K562 (cell line): ENCODE measurements around the gene APOL4. TPM values are rescaled to one million over a fixed set of nuclear protein-coding genes. Genes with fewer than 3 reads are reported as not detected.

ENCODE experiments used
- ATAC-seq: fragments of 200-7000 bp; cut with Tn5 transposase; 3 replicates; pipeline ENCODE4 v1.9.1; 2020; ENCODE audit warnings: moderate library complexity
- BruUV-seq: library from RNA; stranded (reverse); fragments of 400-500 nt; replicated peaks from 2 replicates; lab custom pipeline; 2021; lab: Mats Ljungman, UMichigan
- CTCF ChIA-PET: fragments of 300-600 bp; formaldehyde crosslinking; extraction: SDS; loops from one replicate; lab custom pipeline; 2021; ENCODE audit warnings: low intra/inter-chr PET ratio; lab: Yijun Ruan, JAX
- POLR2A ChIA-PET: fragments of 300-600, 350-650 bp; sonication (Branson Sonifier 250); formaldehyde crosslinking; extraction: SDS; loops from one replicate; lab custom pipeline; 2021; ENCODE audit warnings: antibody characterized with exemption, inconsistent platforms; lab: Yijun Ruan, JAX
- DNase-seq, 4 experiments: peaks; one replicate each; pipeline versions ENCODE4 v3.0.0 to v3.0.0-alpha.2; 2011 to 2018; ENCODE audit warnings: low spot score in 3 of 4, mixed read lengths in 3 of 4; ENCODE audit errors: extremely low read depth in 1 of 4
- FAIRE-seq: peaks from 2 replicates; lab custom pipeline; 2011; peaks lifted over from hg19 to GRCh38; lab: Jason Lieb, UNC
- H2AFZ ChIP-seq: 2 replicates; pipeline ENCODE4 v1.6.0; 2011; ENCODE audit warnings: low read depth, low read length, control low read depth, inconsistent platforms
- H3K27ac ChIP-seq: fragments of 200-600 bp; 3 replicates; pipeline ENCODE4 v1.8.0; 2011; ENCODE audit warnings: low read depth, mild to moderate bottlenecking, control low read depth, inconsistent platforms, low read length, moderate library complexity, mixed read lengths; ENCODE audit errors: extremely low read depth
- H3K27me3 ChIP-seq, 2 experiments: fragments of 300-600 bp in 1 of 2; 2 replicates in 1 of 2; 3 replicates in 1 of 2; pipeline versions ENCODE4 v1.6.0 to v1.8.0; 2011; ENCODE audit warnings: inconsistent platforms in 2 of 2, low read length in 2 of 2, mild to moderate bottlenecking in 1 of 2, mixed read lengths in 1 of 2, moderate library complexity in 1 of 2; ENCODE audit not compliant: control insufficient read depth in 2 of 2, insufficient read depth in 2 of 2
- H3K36me3 ChIP-seq: fragments of 300-600 bp; 3 replicates; pipeline ENCODE4 v1.8.0; 2011; ENCODE audit warnings: mild to moderate bottlenecking, low read length, inconsistent platforms; ENCODE audit not compliant: control insufficient read depth, insufficient read depth
- H3K4me1 ChIP-seq, 2 experiments: fragments of 200-600 bp in 1 of 2; replicated peaks in 1 of 2; 2 replicates in 1 of 2; 3 replicates in 1 of 2; pipeline versions ENCODE4 v1.5.1 to v1.8.0; 2011; ENCODE audit warnings: inconsistent platforms in 2 of 2, low read length in 2 of 2, mild to moderate bottlenecking in 1 of 2, mixed read lengths in 1 of 2, moderate library complexity in 1 of 2; ENCODE audit not compliant: control insufficient read depth in 2 of 2, insufficient read depth in 2 of 2
- H3K4me2 ChIP-seq: 2 replicates; pipeline ENCODE4 v1.6.1; 2011; ENCODE audit warnings: low read length, control low read depth, inconsistent platforms, mixed read lengths; ENCODE audit not compliant: insufficient read depth
- H3K4me3 ChIP-seq: fragments of 200-600 bp; sonication (generic), shearing (Covaris generic); 2 replicates; pipeline ENCODE4 v1.5.1; 2016; ENCODE audit warnings: control low read depth, inconsistent platforms
- H3K79me2 ChIP-seq: fragments of 200-600 bp; 3 replicates; pipeline ENCODE4 v1.8.0; 2011; ENCODE audit warnings: low read length, inconsistent platforms; ENCODE audit not compliant: control insufficient read depth, insufficient read depth
- H3K9ac ChIP-seq, 2 experiments: 2 replicates each; pipeline versions ENCODE4 v1.6.0 to v1.6.1; 2011; ENCODE audit warnings: low read depth in 2 of 2, low read length in 2 of 2, control low read depth in 1 of 2, inconsistent platforms in 1 of 2, mild to moderate bottlenecking in 1 of 2, mixed read lengths in 1 of 2; ENCODE audit not compliant: insufficient read depth in 1 of 2
- H3K9me1 ChIP-seq: one replicate; pipeline ENCODE4 v1.6.0; 2011; ENCODE audit warnings: inconsistent platforms, mild to moderate bottlenecking, low read length, moderate library complexity; ENCODE audit not compliant: control insufficient read depth, insufficient read depth
- H3K9me3 ChIP-seq: replicated peaks from 2 replicates; pipeline ENCODE4 v1.5.1; 2011; ENCODE audit warnings: low read depth, low read length, inconsistent platforms; ENCODE audit not compliant: control insufficient read depth, insufficient read depth
- H4K20me1 ChIP-seq: replicated peaks from 2 replicates; pipeline ENCODE4 v1.6.1; 2011; ENCODE audit warnings: low read length, inconsistent platforms, mixed read lengths; ENCODE audit not compliant: control insufficient read depth, insufficient read depth
- EWSR1 ChIP-seq: fragments of 450-650 bp; IDR thresholded peaks from 2 replicates; pipeline ENCODE4 v1.6.1; 2018; ENCODE audit warnings: borderline replicate concordance, mild to moderate bottlenecking, low read depth, moderate library complexity; ENCODE audit not compliant: partially characterized antibody
- GTF2F1 ChIP-seq: IDR thresholded peaks from 2 replicates; pipeline ENCODE4 v1.6.1; 2011; ENCODE audit warnings: low read depth, low read length, improper control_type of control experiment
- IRF1 ChIP-seq: sonication (generic); formaldehyde crosslinking; IDR thresholded peaks from 2 replicates; pipeline ENCODE4 v1.8.0; 2022; ENCODE audit warnings: missing genetic modification reagents, mild to moderate bottlenecking, borderline replicate concordance
- KDM5B ChIP-seq: fragments of 200-600 bp; sonication (generic); IDR thresholded peaks from 2 replicates; pipeline ENCODE4 v1.6.1; 2012; ENCODE audit warnings: low read depth, mild to moderate bottlenecking, moderate library complexity, low read length, control low read depth, inconsistent platforms; ENCODE audit not compliant: insufficient replicate concordance
- NKRF ChIP-seq: fragments of 450-650 bp; IDR thresholded peaks from 2 replicates; pipeline ENCODE4 v1.6.1; 2016; ENCODE audit warnings: borderline replicate concordance
- PBX2 ChIP-seq, 2 experiments: IDR thresholded peaks in 1 of 2; conservative IDR thresholded peaks in 1 of 2; 2 replicates each; pipeline ENCODE4 v1.6.1; 2016; ENCODE audit warnings: low read depth in 2 of 2, mild to moderate bottlenecking in 1 of 2, missing compliant biosample characterization in 1 of 2, missing genetic modification characterization in 1 of 2, moderate library complexity in 1 of 2
- SAFB2 ChIP-seq: fragments of 200-400 bp; formaldehyde crosslinking; IDR thresholded peaks from 2 replicates; pipeline ENCODE4 v1.6.1; 2018; ENCODE audit warnings: borderline replicate concordance, low read length, low read depth, moderate library complexity; ENCODE audit not compliant: severe bottlenecking
- SIN3B ChIP-seq: fragments of 450-650 bp; IDR thresholded peaks from 2 replicates; pipeline ENCODE4 v1.6.1; 2017; ENCODE audit warnings: low read depth, mild to moderate bottlenecking, moderate library complexity
- SIX5 ChIP-seq, 2 experiments: IDR thresholded peaks; 2 replicates each; pipeline ENCODE4 v1.6.1; 2011; ENCODE audit warnings: low read length in 2 of 2, borderline replicate concordance in 1 of 2, low read depth in 1 of 2, mild to moderate bottlenecking in 1 of 2, moderate library complexity in 1 of 2; ENCODE audit not compliant: insufficient read depth in 1 of 2
- WGBS: fragments of 100-300 bp; shearing (Covaris generic); methylation state at CpG from one replicate; pipeline ENCODE4 v1.1.6; 2016; ENCODE audit warnings: low coverage, mixed read lengths; ENCODE audit not compliant: insufficient coverage; ENCODE audit errors: missing lambda C conversion rate; 5-methylcytosine and 5-hydroxymethylcytosine counted together
- in situ Hi-C: fragments of 300-500 bp; cut with MboI; formaldehyde crosslinking; loops from 4 replicates; pipeline ENCODE4 v1.15.0; 2018; ENCODE audit warnings: inconsistent platforms, mixed read lengths
- intact Hi-C: fragments of 100-400 bp; cut with micrococcal nuclease; formaldehyde crosslinking; loops from 2 replicates; pipeline ENCODE4 v1.14.2; 2022
- polyA plus RNA-seq, 8 experiments: library from polyadenylated mRNA; depleted of rRNA in 4 of 8; stranded (reverse) in 5 of 8; unstranded in 3 of 8; fragments of >200 nt; fragmentation: Nextera tagmentation in 2 of 8; fragmentation: Illumina TruSeq in 1 of 8; extraction: Ambion mirVana in 2 of 8; extraction: Trizol in 1 of 8; gene quantifications; 2 replicates each; pipeline versions ENCODE4 v1.2.1 to v1.2.3, GENCODE V29; 2011 to 2014; ENCODE audit warnings: inconsistent platforms in 1 of 8, missing spikeins in 1 of 8
- total RNA-seq, 7 experiments: library from RNA; depleted of rRNA in 6 of 7; stranded (reverse); fragments of >200 nt in 6 of 7; fragmentation: Illumina TruSeq in 2 of 7; extraction: Trizol in 2 of 7; gene quantifications; 2 replicates each; pipeline versions ENCODE4 v1.2.1 to v1.2.3, GENCODE V29; 2011 to 2021; ENCODE audit warnings: low replicate concordance in 1 of 7

Gene APOL4
- total and polyA plus RNA-seq, 9 of the 15 experiments (the other 6 are each of a cell fraction or from before 2014, with no cell fraction given): 6.5 to 15.0 (median 9.8) TPM

GRCh38 chr22:36143066-36143815, 58.4 kb downstream of the APOL4 start:
- Histone ChIP-seq H3K4me3 (no peak overlapping the region), H3K4me1 (no peaks in the 10 kb centered on the region; a peak in 1 of 5 replicates), H3K4me2 (no peak overlapping the region), H3K9me3 (no peaks in the 10 kb centered on the region), H3K27me3 (peaks cover 5 to 16% of the 10 kb centered on the region in 2 experiments; a peak in 3 of 5 replicates), H4K20me1 (no peaks in the 10 kb centered on the region), H3K27ac (no peak overlapping the region), H3K79me2 (no peaks in the 10 kb centered on the region), H3K36me3 (no peaks in the 10 kb centered on the region), H3K9me1 (no peaks in the 10 kb centered on the region), H2AFZ (no peak overlapping the region), H3K9ac (no peak overlapping the region)
- intact Hi-C loops (loop anchor here (5.0 kb wide), 1 partner anchor 144 kb away; no protein-coding TSS in a partner anchor), in situ Hi-C loops (loop anchor here (5.0 kb wide), 1 partner anchor 39 kb away; no protein-coding TSS in a partner anchor)
- no TSS peak for BruUV-seq
- FAIRE-seq: no peak
- DNase-seq: no peak
- WGBS: 5% methylated on average over 5 of the region's 5 CpGs
- ATAC-seq: no peak
- ChIA-PET CTCF (no interaction called here), POLR2A (interaction anchor here (0.6 to 1.4 kb wide), 2 partner anchors 21 to 39 kb away, joined by 3 read pairs; no protein-coding TSS in a partner anchor)
- TF ChIP-seq SAFB2 (no peak), SIX5 (IDR thresholded peaks at IDR 0.05; ENCODE audit: borderline replicate concordance in 1 of 2, insufficient read depth in 1 of 2, low read depth in 1 of 2, low read length in 2 of 2) (no peak), PBX2 (CRISPR knock-in tag; IDR thresholded peaks at IDR 0.05; ENCODE audit: low read depth) (no peak), PBX2 (tag; conservative IDR thresholded peaks at IDR 0.05; ENCODE audit: low read depth) (no peak), GTF2F1 (no peak), EWSR1 (no peak), SIN3B (no peak), IRF1 (CRISPR knock-in tag) (no peak), KDM5B (no peak), NKRF (no peak)
